A549 (cell line): Measurements from ENCODE around the gene ARID1B.

Source experiments
- CEBPB ChIP-seq, 2 experiments: fragments of >200 bp in 1 of 2; sonication (Bioruptor Twin) in 1 of 2; formaldehyde crosslinking in 1 of 2; IDR thresholded peaks; 2 replicates each; pipeline ENCODE4 v1.6.1; 2012 to 2016
- CTCF ChIP-seq: fragments of >200 bp; sonication (Bioruptor Twin); formaldehyde crosslinking; IDR thresholded peaks from 3 replicates; pipeline ENCODE4 v1.5.1; 2016
- EHMT2 ChIP-seq: fragments of 200-600 bp; sonication (generic); IDR thresholded peaks from 2 replicates; pipeline ENCODE4 v1.6.1; 2016; ENCODE audit warnings: antibody characterized with exemption, low read depth, mild to moderate bottlenecking, moderate library complexity
- NR3C1 ChIP-seq: fragments of >200 bp; sonication (Bioruptor Twin); formaldehyde crosslinking; IDR thresholded peaks from 3 replicates; pipeline ENCODE4 v1.6.1; 2017
- POLR2A ChIP-seq: IDR thresholded peaks from 2 replicates; pipeline ENCODE4 v1.6.1; 2012; ENCODE audit warnings: mild to moderate bottlenecking, low read length
- TFCP2L1 ChIP-seq: fragments of 250-450 bp; sonication (Bioruptor Pico); IDR thresholded peaks from 2 replicates; pipeline ENCODE4 v1.5.0; 2021; ENCODE audit warnings: mild to moderate bottlenecking

- TF ChIP-seq CTCF (no peak), POLR2A (no peak), TFCP2L1 (CRISPR knock-in tag) (no peak), CEBPB (IDR thresholded peaks at IDR 0.05) (no peak), EHMT2 (no peak), NR3C1 (no peak)
Observed at GRCh38 chr6:156897907-156898531, 120.8 kb downstream of the ARID1B start.
